VCaP (cell line): ENCODE measurements around the gene MACROD2.
"Not testable (repeated sequence)": the region's sequence is repeated elsewhere in the genome, so short reads cannot be mapped to it uniquely, and the experiment has no call there.

Source experiments
- H3K27ac ChIP-seq: fragments of 450-650 bp; 2 replicates; pipeline ENCODE4 v1.5.1; 2017
- CTCF ChIP-seq: fragments of 450-650 bp; conservative IDR thresholded peaks from 2 replicates; pipeline ENCODE4 v1.5.1; 2017; ENCODE audit warnings: mild to moderate bottlenecking, moderate library complexity

Gene MACROD2

GRCh38 chr20:15191082-15191723 lies 1195.9 kb downstream of the MACROD2 start:
- no peak overlapping the region for H3K27ac ChIP-seq
- TF ChIP-seq CTCF = no peak

GRCh38 chr20:15195378-15195777 lies 1200.1 kb downstream of the MACROD2 start:
- no peak for TF ChIP-seq CTCF

GRCh38 chr20:15196547-15197255 lies 1201.4 kb downstream of the MACROD2 start:
- no peak overlapping the region for H3K27ac ChIP-seq
- no peak for TF ChIP-seq CTCF

More at GRCh38 chr20:15195378-15195777, 1200.1 kb downstream of the MACROD2 start:
- H3K27ac ChIP-seq = no peak overlapping the region

- H3K27ac ChIP-seq = not testable (repeated sequence)
These were observed 1202.7 kb downstream of the MACROD2 start for GRCh38 chr20:15198017-15198416.

- no peak for TF ChIP-seq CTCF
- H3K27ac ChIP-seq = no peak overlapping the region
These were observed 1204.4 kb downstream of the MACROD2 start for GRCh38 chr20:15199698-15200097.

- no peak overlapping the region for H3K27ac ChIP-seq
- TF ChIP-seq CTCF = no peak
These were observed 1204.8 kb downstream of the MACROD2 start for GRCh38 chr20:15200147-15200565.

- H3K27ac ChIP-seq = no peak overlapping the region
- TF ChIP-seq CTCF = no peak
These were observed 1206.3 kb downstream of the MACROD2 start for GRCh38 chr20:15201602-15202001.

GRCh38 chr20:15204234-15204633 lies 1208.9 kb downstream of the MACROD2 start:
- no peak overlapping the region for H3K27ac ChIP-seq
- TF ChIP-seq CTCF = no peak
